Stimulated activated CD4-positive, alpha-beta T cell treated with anti-CD3 and anti-CD28 coated beads, TNF-alpha, amount 100 ng/mL, for 48 hours (primary cell): ENCODE data around the gene FOXC1.
A peak's percentile ranks its signal among the peaks of the same experiment; 100 is the strongest.

Source experiments
- DNase-seq, 3 donors: peaks; one replicate each; pipeline ENCODE4 v3.0.0-alpha.2; 2020; ENCODE audit warnings: low read depth in 3 of 3

Gene FOXC1

DNA sequence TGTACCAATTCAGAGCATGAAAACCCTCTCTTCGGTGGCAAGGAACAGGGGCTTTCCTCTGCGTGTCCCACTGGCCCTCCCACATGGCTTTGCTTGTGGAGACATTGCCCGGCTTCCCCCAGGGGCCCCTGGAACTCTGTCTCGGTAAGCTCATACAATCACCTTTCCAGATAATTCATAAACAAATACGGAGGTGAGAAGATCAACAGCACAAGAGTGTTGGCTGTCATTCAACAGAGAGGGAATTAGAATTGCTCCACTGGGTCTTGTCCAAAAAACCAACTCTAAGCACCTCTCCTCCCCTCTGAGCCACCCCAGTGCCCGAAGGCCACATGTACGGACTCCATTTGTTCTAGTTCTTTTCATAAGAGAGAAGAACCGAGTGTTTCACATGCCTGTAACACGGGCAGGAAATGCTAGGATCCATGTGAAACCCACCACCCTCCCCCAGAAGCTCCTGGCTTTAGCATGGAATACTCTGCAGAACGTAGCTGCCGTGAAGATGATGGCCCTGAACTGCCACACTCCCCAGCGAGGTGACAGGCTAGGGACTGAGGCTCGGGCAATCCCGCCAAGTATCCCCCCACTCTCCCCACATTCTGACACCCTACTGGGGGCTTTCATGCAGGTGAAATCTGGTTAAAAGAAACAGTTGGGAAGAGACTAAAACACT lies 24.6 kb upstream of the FOXC1 start:
- DNase-seq: no peak

GRCh38 chr6:1585669-1586049 lies 24.1 kb upstream of the FOXC1 start:
- no peak for DNase-seq

GRCh38 chr6:1586256-1586655 lies 23.5 kb upstream of the FOXC1 start:
- DNase-seq: no peak

GRCh38 chr6:1586861-1587450 lies 22.8 kb upstream of the FOXC1 start:
- no peak for DNase-seq

GRCh38 chr6:1587546-1587945 lies 22.2 kb upstream of the FOXC1 start:
- DNase-seq: no peak

GRCh38 chr6:1587977-1588376 lies 21.7 kb upstream of the FOXC1 start:
- DNase-seq: no peak

- no peak for DNase-seq
These were observed 20.5 kb upstream of the FOXC1 start for GRCh38 chr6:1589208-1589607.

GRCh38 chr6:1590580-1590979 lies 19.1 kb upstream of the FOXC1 start:
- no peak for DNase-seq

- no peak for DNase-seq
These were observed 18.5 kb upstream of the FOXC1 start for GRCh38 chr6:1591243-1591642.

DNA sequence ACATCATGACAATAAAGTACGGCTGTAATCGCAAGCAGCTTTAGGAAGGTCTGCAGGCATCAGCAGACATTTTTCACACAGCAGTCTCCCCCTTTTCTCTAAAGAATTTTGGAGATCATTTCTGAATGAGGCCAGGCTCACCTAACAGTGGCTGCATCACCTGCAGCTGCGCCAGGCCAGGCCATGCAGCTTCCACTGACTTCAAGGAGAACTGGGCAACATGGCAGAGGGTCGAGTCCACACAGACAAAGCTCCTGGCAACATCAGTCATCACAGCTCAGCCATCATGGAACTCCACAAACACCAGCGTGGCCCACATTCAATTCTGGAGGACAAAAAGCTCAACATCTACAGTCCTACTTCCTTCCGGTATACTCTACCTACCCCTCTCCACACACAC lies 17.8 kb upstream of the FOXC1 start:
- no peak for DNase-seq

DNA sequence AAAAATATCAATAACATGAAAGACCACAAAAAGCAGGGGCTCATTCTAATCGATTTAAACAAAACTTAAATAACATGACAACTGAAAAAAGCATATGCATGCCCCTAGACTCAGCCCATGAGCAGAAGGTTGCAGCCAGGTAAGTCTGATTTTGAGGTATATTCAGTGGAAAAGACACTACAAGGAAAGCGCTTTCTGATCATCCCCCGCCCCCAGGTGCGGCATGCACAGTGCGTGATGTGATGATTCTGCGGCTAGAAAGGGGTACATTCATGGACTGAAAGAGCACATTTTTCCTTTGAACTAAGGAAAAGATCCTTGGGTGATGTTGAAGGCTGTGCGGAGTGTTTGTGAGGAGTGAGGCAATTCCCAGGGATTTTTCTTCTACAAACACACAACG lies 16.9 kb upstream of the FOXC1 start:
- DNase-seq: no peak

DNA sequence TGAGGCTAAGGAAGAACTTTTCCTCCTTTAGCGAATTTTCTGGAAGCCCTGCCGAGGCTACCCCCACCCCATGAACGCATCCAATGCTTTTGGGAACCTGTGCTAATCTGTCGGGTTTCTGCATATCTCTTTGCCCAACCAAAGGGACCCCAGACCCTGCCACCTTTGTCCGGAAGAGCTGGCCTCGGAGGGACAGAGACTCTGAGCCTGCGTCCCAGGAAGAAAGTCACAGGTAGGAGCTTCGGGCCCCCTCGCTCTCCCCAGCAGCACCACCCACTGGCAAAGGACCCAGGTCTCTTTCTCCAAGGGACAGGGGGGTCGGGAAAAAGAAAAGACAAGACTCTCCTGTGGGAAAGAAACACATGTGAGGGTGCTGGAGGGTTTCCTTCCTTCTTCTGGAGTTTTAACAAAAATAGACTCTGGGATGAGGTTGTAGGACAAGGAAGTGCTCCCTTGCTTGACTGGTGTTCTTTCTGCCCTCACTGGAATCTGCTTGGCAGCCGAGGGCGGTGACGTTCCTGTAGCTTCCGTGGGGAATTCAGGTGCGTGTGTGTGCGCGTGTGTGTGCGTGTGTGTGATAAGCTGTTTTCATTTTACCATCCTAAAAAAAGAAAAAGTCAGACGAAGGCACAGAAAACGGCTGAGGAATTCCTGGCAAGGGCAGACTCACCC lies 16.3 kb upstream of the FOXC1 start:
- no peak for DNase-seq

DNA sequence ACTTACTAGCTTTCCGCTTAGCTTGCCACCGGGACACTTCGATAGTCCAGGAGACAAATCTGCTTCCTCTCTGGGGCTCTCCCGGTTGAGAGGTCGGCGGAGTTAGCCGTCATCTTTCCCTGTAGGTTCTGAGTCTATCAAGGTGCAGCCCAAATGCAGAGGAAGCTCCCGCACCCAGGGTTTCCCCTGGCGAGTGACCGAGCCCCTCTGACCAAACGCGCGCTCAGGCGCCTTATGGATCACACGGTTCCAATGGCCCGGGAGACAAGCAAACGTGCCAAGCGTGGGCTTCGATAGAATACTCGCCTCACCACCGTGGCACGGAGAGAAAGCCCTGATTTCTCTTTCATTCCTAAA lies 15.8 kb upstream of the FOXC1 start:
- no peak for DNase-seq

DNA sequence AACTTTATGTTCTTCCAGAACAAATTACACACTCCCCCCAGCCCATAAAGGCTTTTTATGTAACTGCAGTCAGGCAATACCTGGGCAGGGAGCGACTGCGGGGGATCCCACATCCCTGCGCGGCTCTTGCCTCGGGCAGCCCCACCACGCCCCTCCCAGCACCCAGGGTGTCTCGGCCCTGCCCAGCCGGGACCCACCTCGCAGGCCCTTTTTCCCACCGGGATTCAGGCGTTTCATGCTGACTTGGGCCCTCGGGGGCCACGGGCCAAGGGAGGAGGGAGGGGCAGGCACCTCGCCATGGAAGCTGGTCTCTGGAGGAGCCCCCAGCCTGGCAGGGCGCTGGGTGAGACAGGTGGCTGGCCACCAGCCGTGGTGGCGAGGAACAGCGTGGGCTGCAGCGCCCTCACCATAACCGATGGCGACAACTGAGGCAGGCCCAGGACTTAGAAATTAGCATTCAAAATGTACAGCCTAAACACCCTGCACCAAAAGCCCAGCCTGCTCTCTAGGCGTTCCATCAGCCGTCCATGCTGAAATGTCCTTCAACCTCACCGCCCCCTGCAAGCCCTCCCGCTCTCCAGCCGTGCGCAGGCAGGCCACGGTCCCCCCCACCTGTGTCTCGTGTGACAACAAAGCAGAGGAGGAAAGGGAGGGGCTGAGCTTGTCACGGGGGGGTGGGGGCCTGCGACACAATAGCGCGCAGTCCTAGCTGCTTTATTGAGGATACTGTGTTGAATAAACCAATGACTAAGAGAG lies 15.1 kb upstream of the FOXC1 start:
- no peak for DNase-seq

GRCh38 chr6:1595271-1596087 lies 14.2 kb upstream of the FOXC1 start:
- DNase-seq: no peak

GRCh38 chr6:1596088-1596852 lies 13.4 kb upstream of the FOXC1 start:
- peak in 2 of 3 donors; percentile 34 to 36 for DNase-seq

DNA sequence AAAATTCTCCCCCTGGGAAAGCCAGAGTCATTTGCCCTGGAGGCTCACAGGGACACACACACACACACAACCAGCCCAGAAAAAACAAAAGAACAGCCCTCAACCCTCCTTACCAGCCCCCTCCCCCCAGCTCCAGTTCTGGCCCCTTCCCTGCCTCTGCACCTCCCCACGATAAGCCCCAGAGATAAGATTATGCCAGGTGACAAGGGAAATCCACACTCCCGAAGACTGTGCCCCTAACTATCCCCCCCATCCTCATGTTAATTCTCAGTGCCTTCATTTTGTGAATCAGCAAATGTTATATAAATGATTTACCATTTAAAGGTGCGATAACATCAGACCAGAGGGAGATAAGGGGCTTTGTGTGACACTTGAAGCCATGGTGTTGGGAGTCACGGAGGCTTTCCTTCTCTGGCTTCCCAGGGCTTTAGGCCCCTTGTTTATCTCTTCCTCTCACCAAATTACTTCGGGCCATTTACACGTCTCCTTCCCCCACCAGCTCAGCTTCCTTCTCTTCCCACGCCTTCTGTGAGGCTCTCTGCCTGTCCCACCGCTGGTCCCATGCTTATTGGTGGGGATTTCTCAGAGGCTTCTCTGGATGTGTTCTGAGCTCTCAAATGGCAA lies 12.5 kb upstream of the FOXC1 start:
- no peak for DNase-seq

DNA sequence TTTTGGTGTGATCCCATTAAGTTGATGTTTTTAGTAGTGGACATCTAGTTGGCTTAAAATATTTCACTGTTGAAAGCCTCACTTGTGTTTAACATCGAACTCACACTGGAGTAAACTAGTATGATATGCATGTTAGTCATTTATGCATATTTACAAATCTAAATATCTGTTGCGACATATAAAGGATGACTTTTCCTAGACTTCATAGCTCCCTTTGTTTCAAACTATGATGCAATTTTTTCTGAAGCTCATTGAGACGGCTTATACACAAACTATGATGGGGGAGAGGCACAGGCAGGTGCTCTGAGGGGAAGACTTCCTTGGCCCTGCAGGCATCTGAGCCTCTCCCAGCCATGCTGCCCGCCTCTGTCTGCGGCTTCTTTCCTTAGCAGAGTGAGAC lies 11.8 kb upstream of the FOXC1 start:
- no peak for DNase-seq

DNA sequence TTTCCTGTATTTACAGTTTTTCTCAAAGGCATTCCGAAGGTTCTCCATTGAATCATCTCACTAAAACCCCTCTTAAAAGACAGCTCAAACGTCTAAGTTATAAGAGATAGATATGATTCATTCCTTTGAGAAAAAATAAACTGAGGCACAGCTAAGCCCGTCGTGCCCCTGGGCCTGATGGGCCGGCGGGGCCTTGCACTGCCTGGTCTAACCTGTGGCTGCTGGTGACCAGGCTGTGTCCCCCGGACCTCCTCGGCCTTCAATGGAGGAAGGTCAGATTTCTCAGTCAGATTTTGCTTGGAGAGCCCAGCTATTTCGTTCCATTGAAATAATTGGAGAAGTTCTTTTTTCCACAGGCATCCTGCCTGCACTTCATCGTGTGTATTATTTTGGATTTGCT lies 11.3 kb upstream of the FOXC1 start:
- no peak for DNase-seq

- no peak for DNase-seq
These were observed 10.8 kb upstream of the FOXC1 start for GRCh38 chr6:1598886-1599285.

- DNase-seq: no peak
These were observed 10.2 kb upstream of the FOXC1 start for GRCh38 chr6:1599469-1599868.
